Astrocyte of the cerebellum (primary cell): ENCODE data around the gene SLC10A2.

Experiments
- DNase-seq: peaks from one replicate; pipeline ENCODE4 v3.0.0-alpha.2; 2011; ENCODE audit warnings: low read depth
- H3K4me3 ChIP-seq: 2 replicates; pipeline ENCODE4 v1.5.1; 2011; ENCODE audit warnings: mild to moderate bottlenecking, low read depth, low read length, moderate library complexity
- in situ Hi-C: cut with HindIII; loops from 2 replicates; pipeline ENCODE4 v1.10.0; 2017; ENCODE audit warnings: low sequenced_read_pairs
- TF ChIP-seq, protein P1 (sequence below): IDR thresholded peaks from 2 replicates; pipeline ENCODE4 v1.5.1; 2012; ENCODE audit warnings: low read length, low read depth, moderate library complexity, mild to moderate bottlenecking; ENCODE audit errors: missing control alignments

The SLC10A2 gene

GRCh38 chr13:103009051-103009840, 57.0 kb downstream of the SLC10A2 start:
- in situ Hi-C loops, result no loop called here
- TF ChIP-seq, protein P1, sequence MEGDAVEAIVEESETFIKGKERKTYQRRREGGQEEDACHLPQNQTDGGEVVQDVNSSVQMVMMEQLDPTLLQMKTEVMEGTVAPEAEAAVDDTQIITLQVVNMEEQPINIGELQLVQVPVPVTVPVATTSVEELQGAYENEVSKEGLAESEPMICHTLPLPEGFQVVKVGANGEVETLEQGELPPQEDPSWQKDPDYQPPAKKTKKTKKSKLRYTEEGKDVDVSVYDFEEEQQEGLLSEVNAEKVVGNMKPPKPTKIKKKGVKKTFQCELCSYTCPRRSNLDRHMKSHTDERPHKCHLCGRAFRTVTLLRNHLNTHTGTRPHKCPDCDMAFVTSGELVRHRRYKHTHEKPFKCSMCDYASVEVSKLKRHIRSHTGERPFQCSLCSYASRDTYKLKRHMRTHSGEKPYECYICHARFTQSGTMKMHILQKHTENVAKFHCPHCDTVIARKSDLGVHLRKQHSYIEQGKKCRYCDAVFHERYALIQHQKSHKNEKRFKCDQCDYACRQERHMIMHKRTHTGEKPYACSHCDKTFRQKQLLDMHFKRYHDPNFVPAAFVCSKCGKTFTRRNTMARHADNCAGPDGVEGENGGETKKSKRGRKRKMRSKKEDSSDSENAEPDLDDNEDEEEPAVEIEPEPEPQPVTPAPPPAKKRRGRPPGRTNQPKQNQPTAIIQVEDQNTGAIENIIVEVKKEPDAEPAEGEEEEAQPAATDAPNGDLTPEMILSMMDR, result no peak
- no peak for DNase-seq

DNA sequence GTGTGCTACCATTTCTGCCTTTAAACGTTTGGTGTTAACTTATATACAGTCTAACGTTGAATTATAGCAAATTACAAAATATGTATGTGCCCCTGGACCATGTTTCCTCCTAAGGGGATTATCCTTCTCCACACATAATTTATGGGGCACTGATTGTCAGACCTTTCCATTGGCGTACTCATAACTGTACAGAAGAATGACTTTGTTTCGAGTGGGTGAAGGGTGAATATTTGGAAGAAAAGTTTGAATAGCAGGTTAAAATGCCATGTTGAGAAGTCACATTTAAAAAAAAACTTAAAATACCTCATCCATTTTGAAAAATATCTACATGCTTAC, 58.8 kb downstream of the SLC10A2 start:
- TF ChIP-seq, protein P1, result no peak
- in situ Hi-C loops, result no loop called here
- no peak for DNase-seq
- no peak overlapping the region for H3K4me3 ChIP-seq

More at GRCh38 chr13:103009051-103009840, 57.0 kb downstream of the SLC10A2 start:
- no peak overlapping the region for H3K4me3 ChIP-seq

GRCh38 chr13:103006641-103007426, 59.4 kb downstream of the SLC10A2 start:
- in situ Hi-C loops, result no loop called here
- no peak overlapping the region for H3K4me3 ChIP-seq
- no peak for DNase-seq

GRCh38 chr13:103004661-103005345, 61.4 kb downstream of the SLC10A2 start:
- in situ Hi-C loops, result no loop called here
- no peak for DNase-seq
- TF ChIP-seq, protein P1, result no peak
- H3K4me3 ChIP-seq, result no peak overlapping the region

More at GRCh38 chr13:103006641-103007426, 59.4 kb downstream of the SLC10A2 start:
- TF ChIP-seq, protein P1, result no peak

DNA sequence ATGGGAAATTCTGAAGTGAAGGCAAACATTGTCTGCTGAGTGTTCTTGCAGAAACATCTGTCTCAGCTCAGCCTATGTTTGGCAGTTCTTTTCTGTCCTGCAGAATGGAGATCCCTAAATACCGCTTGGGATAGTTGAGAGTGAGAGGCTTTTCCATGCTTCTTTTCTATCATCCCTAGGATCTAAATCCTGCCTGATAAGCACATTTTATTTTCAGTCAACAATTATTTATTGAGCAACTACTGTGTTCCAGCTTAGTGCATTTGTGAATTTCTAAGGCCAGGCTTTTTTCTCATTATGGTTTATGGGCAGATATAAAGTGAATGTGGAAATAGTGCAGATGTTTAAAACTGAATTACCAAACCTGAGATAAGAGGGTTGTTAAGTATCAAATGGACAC, 62.6 kb downstream of the SLC10A2 start:
- no peak for DNase-seq

GRCh38 chr13:103002279-103002678, 63.9 kb downstream of the SLC10A2 start:
- no peak for DNase-seq
- TF ChIP-seq, protein P1, result no peak
- no peak overlapping the region for H3K4me3 ChIP-seq
- in situ Hi-C loops, result no loop called here

More for the DNA sequence above, 62.6 kb downstream of the SLC10A2 start:
- TF ChIP-seq, protein P1, result no peak
- no peak overlapping the region for H3K4me3 ChIP-seq
- in situ Hi-C loops, result no loop called here
